ENCODE measurements around the gene SNAI3. TPM values are rescaled to one million over a fixed set of nuclear protein-coding genes. Genes with fewer than 3 reads are reported as not detected.

The SNAI3 gene
- total RNA-seq, 4 donors from 2014 or later, result 0.26 to 0.83 (median 0.59) TPM

GRCh38 chr16:88734361-88734728, 48.0 kb upstream of the SNAI3 start:
- peaks cover 5 to 18% (median 11%) of the 10 kb centered on the region in 4 donors for H3K4me1 ChIP-seq
- no peak overlapping the region for H3K4me3 ChIP-seq
- H3K27me3 ChIP-seq, result no peaks in the 10 kb centered on the region
- no peak overlapping the region for H3K27ac ChIP-seq (replicated peaks in 1 of 4)
- peaks cover 46 to 94% (median 81%) of the 10 kb centered on the region in 4 donors for H3K36me3 ChIP-seq
- WGBS, result 92% methylated on average over 17 of the region's 23 CpGs
- intact Hi-C loops (cut with DNase I), result no loop called here
- TF ChIP-seq EP300 (IDR thresholded peaks at IDR 0.05) (no peak), POLR2AphosphoS5 (IDR thresholded peaks at IDR 0.05) (no peak), POLR2A (IDR thresholded peaks at IDR 0.05; ENCODE audit: low read depth) (no peak), CTCF (IDR thresholded peaks at IDR 0.05) (no peak)
- H3K9me3 ChIP-seq, result no peaks in the 10 kb centered on the region
- no peak for DNase-seq (ENCODE audit: extremely low spot score)

- H3K27me3 ChIP-seq, result no peaks in the 10 kb centered on the region
- TF ChIP-seq CTCF (IDR thresholded peaks at IDR 0.05), result no peak
- no peak for TF ChIP-seq POLR2AphosphoS5 (IDR thresholded peaks at IDR 0.05)
- TF ChIP-seq EP300 (IDR thresholded peaks at IDR 0.05), result no peak
- TF ChIP-seq POLR2A (IDR thresholded peaks at IDR 0.05; ENCODE audit: low read depth), result no peak
- no peaks in the 10 kb centered on the region for H3K9me3 ChIP-seq
- intact Hi-C loops (cut with DNase I), result no loop called here
- 95% methylated on average over 4 of the region's 27 CpGs for WGBS
- H3K4me3 ChIP-seq, result no peak overlapping the region
- H3K4me1 ChIP-seq, result peaks cover 5 to 18% (median 11%) of the 10 kb centered on the region in 4 donors
- H3K27ac ChIP-seq (replicated peaks in 1 of 4), result no peak overlapping the region
- DNase-seq (ENCODE audit: extremely low spot score), result no peak
- peaks cover 46 to 89% (median 79%) of the 10 kb centered on the region in 4 donors for H3K36me3 ChIP-seq
Observed at GRCh38 chr16:88733630-88734360, 47.5 kb upstream of the SNAI3 start.

GRCh38 chr16:88732961-88733294, 46.6 kb upstream of the SNAI3 start:
- 80% methylated on average over 1 of the region's 13 CpGs for WGBS
- H3K36me3 ChIP-seq, result peaks cover 48 to 84% (median 76%) of the 10 kb centered on the region in 4 donors
- TF ChIP-seq POLR2A (IDR thresholded peaks at IDR 0.05; ENCODE audit: low read depth) (no peak), CTCF (IDR thresholded peaks at IDR 0.05) (no peak), POLR2AphosphoS5 (IDR thresholded peaks at IDR 0.05) (no peak), EP300 (IDR thresholded peaks at IDR 0.05) (no peak)

GRCh38 chr16:88732172-88732960, 46.1 kb upstream of the SNAI3 start:
- Histone ChIP-seq H3K9me3 (no peaks in the 10 kb centered on the region), H3K36me3 (peaks cover 54 to 84% (median 76%) of the 10 kb centered on the region in 4 donors), H3K27me3 (no peaks in the 10 kb centered on the region), H3K27ac (replicated peaks in 1 of 4) (no peak overlapping the region), H3K4me1 (peaks cover 1 to 5% (median 4%) of the 10 kb centered on the region in 4 donors), H3K4me3 (no peak overlapping the region)
- DNase-seq (ENCODE audit: extremely low spot score), result no peak
- TF ChIP-seq EP300 (IDR thresholded peaks at IDR 0.05) (no peak), POLR2AphosphoS5 (IDR thresholded peaks at IDR 0.05) (no peak), CTCF (IDR thresholded peaks at IDR 0.05) (no peak), POLR2A (IDR thresholded peaks at IDR 0.05; ENCODE audit: low read depth) (no peak)
- intact Hi-C loops (cut with DNase I), result no loop called here
- WGBS, result 63% methylated on average over 25 of the region's 30 CpGs

More at GRCh38 chr16:88732961-88733294, 46.6 kb upstream of the SNAI3 start:
- Histone ChIP-seq H3K4me3 (no peak overlapping the region), H3K27me3 (no peaks in the 10 kb centered on the region), H3K9me3 (no peaks in the 10 kb centered on the region), H3K4me1 (peaks cover 5 to 11% (median 10%) of the 10 kb centered on the region in 4 donors), H3K27ac (replicated peaks in 1 of 4) (no peak overlapping the region)
- intact Hi-C loops (cut with DNase I), result no loop called here
- no peak for DNase-seq (ENCODE audit: extremely low spot score)

Measured in esophagus muscularis mucosa (tissue), 4 donors.